Panc1 (cell line): Measurements from ENCODE around the gene MEIS3. TPM values are rescaled to one million over a fixed set of nuclear protein-coding genes. Genes with fewer than 3 reads are reported as not detected.

Source experiments
- ATAC-seq: fragments of 200-7000 bp; cut with Tn5 transposase; 2 replicates; pipeline ENCODE4 v1.9.1; 2020; ENCODE audit warnings: mild to moderate bottlenecking, moderate library complexity
- BruUV-seq: library from RNA; stranded (reverse); fragments of 400-500 nt; replicated peaks from 2 replicates; lab custom pipeline; 2021; lab: Mats Ljungman, UMichigan
- CTCF ChIA-PET: fragments of 300-600 bp; sonication (Branson Sonifier 250); formaldehyde crosslinking; loops from one replicate; lab custom pipeline; 2022; ENCODE audit warnings: antibody characterized with exemption; lab: Charles Lee
- POLR2A ChIA-PET: fragments of 300-600 bp; sonication (Branson Sonifier 250); formaldehyde crosslinking; loops from one replicate; lab custom pipeline; 2022; ENCODE audit warnings: antibody characterized with exemption; lab: Charles Lee
- DNase-seq: peaks from one replicate; pipeline ENCODE4 v3.0.0-alpha.2; 2010; ENCODE audit warnings: low read depth, low spot score
- H3K27ac ChIP-seq: 2 replicates; pipeline ENCODE4 v1.5.1; 2011; ENCODE audit warnings: mild to moderate bottlenecking, low read length, inconsistent platforms
- H3K27me3 ChIP-seq: fragments of 200-500 bp; sonication (Bioruptor generic); 2 replicates; pipeline ENCODE4 v1.6.0; 2014; ENCODE audit warnings: low read length, inconsistent platforms; ENCODE audit not compliant: control insufficient read depth, insufficient read depth
- H3K36me3 ChIP-seq: fragments of 200-500 bp; sonication (Bioruptor generic); 2 replicates; pipeline ENCODE4 v1.5.1; 2014; ENCODE audit warnings: inconsistent platforms, mild to moderate bottlenecking, low read length, moderate library complexity; ENCODE audit not compliant: control insufficient read depth, insufficient read depth
- H3K4me1 ChIP-seq: 2 replicates; pipeline ENCODE4 v1.5.1; 2011; ENCODE audit warnings: inconsistent platforms, mild to moderate bottlenecking, low read length, moderate library complexity; ENCODE audit not compliant: control insufficient read depth, insufficient read depth
- H3K4me3 ChIP-seq, 2 experiments: 2 replicates each; pipeline ENCODE4 v1.5.1; 2011 to 2012; ENCODE audit warnings: low read depth in 2 of 2, low read length in 2 of 2, mild to moderate bottlenecking in 2 of 2, inconsistent platforms in 1 of 2, moderate library complexity in 1 of 2
- H3K9me3 ChIP-seq: fragments of 200-500 bp; sonication (Bioruptor generic); 2 replicates; pipeline ENCODE4 v1.5.1; 2014; ENCODE audit warnings: low read depth, mild to moderate bottlenecking, inconsistent platforms, low read length, moderate library complexity; ENCODE audit not compliant: control insufficient read depth, insufficient read depth
- POLR2AphosphoS5 ChIP-seq: IDR thresholded peaks from 2 replicates; pipeline ENCODE4 v1.6.1; 2012; ENCODE audit warnings: mild to moderate bottlenecking, low read depth, low read length, moderate library complexity
- SIN3A ChIP-seq: IDR thresholded peaks from 2 replicates; pipeline ENCODE4 v1.6.1; 2012; ENCODE audit warnings: low read depth, mild to moderate bottlenecking, low read length, moderate library complexity, borderline replicate concordance; ENCODE audit not compliant: insufficient read depth
- TCF7L2 ChIP-seq: IDR thresholded peaks from 2 replicates; pipeline ENCODE4 v1.6.1; 2011; ENCODE audit warnings: mild to moderate bottlenecking, low read depth, low read length, inconsistent platforms
- in situ Hi-C: cut with HindIII; loops from 2 replicates; pipeline ENCODE4 v1.10.0; 2016; ENCODE audit warnings: low sequenced_read_pairs, low pct_unique_long_range_greater_than_20kb
- intact Hi-C: fragments of 100-400 bp; cut with micrococcal nuclease; formaldehyde crosslinking; loops from one replicate; pipeline ENCODE4 v1.10.0; 2022; ENCODE audit not compliant: unreplicated experiment
- total RNA-seq: library from RNA; stranded (reverse); gene quantifications from one replicate; pipeline ENCODE4 v1.2.1, GENCODE V29; 2021; ENCODE audit not compliant: unreplicated experiment
- TF ChIP-seq, protein P1 (sequence below), 2 experiments: IDR thresholded peaks; 2 replicates each; pipeline ENCODE4 v1.6.1; 2011 to 2012; ENCODE audit warnings: low read depth in 2 of 2, control low read depth in 1 of 2, low read length in 1 of 2, mild to moderate bottlenecking in 1 of 2, moderate library complexity in 1 of 2; ENCODE audit not compliant: insufficient read depth in 1 of 2
- TF ChIP-seq, protein P2 (sequence below): fragments of 450-650 bp; IDR thresholded peaks from 2 replicates; pipeline ENCODE4 v1.5.1; 2017; ENCODE audit warnings: mild to moderate bottlenecking

The MEIS3 gene
- total RNA-seq, 1 experiment from 2014 or later: 11.3 TPM

DNA sequence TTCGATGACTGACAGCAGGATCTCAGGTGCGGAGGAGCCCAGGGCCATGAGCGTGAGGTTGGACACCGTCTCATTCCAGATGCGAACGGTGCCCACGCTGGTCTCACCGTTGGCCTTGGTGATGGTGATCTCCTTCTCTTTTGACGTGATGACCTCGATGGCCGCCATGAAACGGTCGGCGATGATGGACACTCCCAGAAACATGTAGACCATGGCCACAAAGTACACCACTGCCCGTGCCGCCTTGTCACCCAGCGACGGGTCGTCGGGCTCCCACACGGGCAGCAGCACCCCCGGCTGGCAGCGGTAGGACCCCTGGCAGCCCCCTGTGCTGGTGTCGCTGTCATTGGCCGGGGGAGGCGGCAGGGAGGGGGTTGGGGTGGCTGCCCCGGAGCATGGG is 46.6 kb upstream of the MEIS3 start:
- Histone ChIP-seq H3K27me3 (no peaks in the 10 kb centered on the region; the same call in 1 of the 2 replicates), H3K36me3 (no peaks in the 10 kb centered on the region), H3K9me3 (no peaks in the 10 kb centered on the region), H3K27ac (no peak overlapping the region), H3K4me1 (no peaks in the 10 kb centered on the region; the same call in none of the 2 replicates), H3K4me3 (no peak overlapping the region)
- no TSS peak for BruUV-seq
- intact Hi-C loops (no loop called here), in situ Hi-C loops (no loop called here)
- CTCF ChIA-PET: interaction anchor here (0.6 kb wide), 1 partner anchor 384 kb away, joined by 6 read pairs; no protein-coding TSS in a partner anchor
- no peak for ATAC-seq
- TF ChIP-seq SIN3A (no peak), TCF7L2 (no peak), POLR2AphosphoS5 (no peak)
- TF ChIP-seq, protein P1, sequence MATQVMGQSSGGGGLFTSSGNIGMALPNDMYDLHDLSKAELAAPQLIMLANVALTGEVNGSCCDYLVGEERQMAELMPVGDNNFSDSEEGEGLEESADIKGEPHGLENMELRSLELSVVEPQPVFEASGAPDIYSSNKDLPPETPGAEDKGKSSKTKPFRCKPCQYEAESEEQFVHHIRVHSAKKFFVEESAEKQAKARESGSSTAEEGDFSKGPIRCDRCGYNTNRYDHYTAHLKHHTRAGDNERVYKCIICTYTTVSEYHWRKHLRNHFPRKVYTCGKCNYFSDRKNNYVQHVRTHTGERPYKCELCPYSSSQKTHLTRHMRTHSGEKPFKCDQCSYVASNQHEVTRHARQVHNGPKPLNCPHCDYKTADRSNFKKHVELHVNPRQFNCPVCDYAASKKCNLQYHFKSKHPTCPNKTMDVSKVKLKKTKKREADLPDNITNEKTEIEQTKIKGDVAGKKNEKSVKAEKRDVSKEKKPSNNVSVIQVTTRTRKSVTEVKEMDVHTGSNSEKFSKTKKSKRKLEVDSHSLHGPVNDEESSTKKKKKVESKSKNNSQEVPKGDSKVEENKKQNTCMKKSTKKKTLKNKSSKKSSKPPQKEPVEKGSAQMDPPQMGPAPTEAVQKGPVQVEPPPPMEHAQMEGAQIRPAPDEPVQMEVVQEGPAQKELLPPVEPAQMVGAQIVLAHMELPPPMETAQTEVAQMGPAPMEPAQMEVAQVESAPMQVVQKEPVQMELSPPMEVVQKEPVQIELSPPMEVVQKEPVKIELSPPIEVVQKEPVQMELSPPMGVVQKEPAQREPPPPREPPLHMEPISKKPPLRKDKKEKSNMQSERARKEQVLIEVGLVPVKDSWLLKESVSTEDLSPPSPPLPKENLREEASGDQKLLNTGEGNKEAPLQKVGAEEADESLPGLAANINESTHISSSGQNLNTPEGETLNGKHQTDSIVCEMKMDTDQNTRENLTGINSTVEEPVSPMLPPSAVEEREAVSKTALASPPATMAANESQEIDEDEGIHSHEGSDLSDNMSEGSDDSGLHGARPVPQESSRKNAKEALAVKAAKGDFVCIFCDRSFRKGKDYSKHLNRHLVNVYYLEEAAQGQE (IDR thresholded peaks at IDR 0.05; ENCODE audit: insufficient read depth in 1 of 2, low read depth in 2 of 2, low read length in 1 of 2): no peak
- no peak for DNase-seq
- POLR2A ChIA-PET: no interaction called here

DNA sequence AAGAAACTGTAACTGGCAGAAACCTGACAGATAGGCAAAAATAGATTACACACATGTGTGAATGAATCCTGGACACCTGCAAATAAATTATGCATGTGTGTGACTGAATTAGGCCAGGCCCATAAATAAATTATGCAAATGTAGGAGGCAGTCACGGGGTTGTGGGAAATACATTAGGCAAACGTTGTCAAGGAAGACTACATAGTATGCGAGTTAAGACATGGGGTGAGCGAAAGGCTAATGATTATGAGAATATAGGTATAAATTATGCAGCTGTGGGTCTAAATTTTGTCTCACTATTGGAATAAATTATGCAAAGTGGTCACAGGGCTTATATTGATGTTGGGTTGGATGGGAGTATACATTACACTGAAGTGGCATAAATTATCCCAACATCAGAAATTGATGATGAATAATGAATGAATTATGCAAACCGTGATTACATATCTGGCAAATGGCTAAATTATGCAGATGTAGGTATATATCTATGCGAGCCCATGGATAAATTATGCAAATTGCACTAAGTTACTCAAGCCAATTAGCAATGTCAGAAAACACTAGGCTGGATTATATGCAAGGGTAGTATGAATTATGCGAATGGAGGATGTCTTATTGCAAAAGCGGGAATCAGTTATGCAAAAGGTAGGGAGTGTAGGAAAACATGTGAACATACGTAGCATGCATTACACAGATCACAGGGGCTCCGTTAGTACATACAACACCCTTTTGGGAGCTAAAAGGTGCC is 45.5 kb upstream of the MEIS3 start:
- no peak for DNase-seq
- CTCF ChIA-PET: interaction anchor here (0.6 kb wide), 1 partner anchor 636 kb away, joined by 6 read pairs; no protein-coding TSS in a partner anchor
- Histone ChIP-seq H3K4me1 (no peaks in the 10 kb centered on the region; the same call in 1 of the 2 replicates), H3K27me3 (no peaks in the 10 kb centered on the region; the same call in 1 of the 2 replicates), H3K4me3 (no peak overlapping the region), H3K9me3 (no peaks in the 10 kb centered on the region), H3K27ac (no peak overlapping the region), H3K36me3 (no peaks in the 10 kb centered on the region)
- in situ Hi-C loops: no loop called here
- POLR2A ChIA-PET: no interaction called here
- intact Hi-C loops: no loop called here
- TF ChIP-seq SIN3A (no peak), TCF7L2 (no peak), POLR2AphosphoS5 (no peak)
- TF ChIP-seq, protein P2, sequence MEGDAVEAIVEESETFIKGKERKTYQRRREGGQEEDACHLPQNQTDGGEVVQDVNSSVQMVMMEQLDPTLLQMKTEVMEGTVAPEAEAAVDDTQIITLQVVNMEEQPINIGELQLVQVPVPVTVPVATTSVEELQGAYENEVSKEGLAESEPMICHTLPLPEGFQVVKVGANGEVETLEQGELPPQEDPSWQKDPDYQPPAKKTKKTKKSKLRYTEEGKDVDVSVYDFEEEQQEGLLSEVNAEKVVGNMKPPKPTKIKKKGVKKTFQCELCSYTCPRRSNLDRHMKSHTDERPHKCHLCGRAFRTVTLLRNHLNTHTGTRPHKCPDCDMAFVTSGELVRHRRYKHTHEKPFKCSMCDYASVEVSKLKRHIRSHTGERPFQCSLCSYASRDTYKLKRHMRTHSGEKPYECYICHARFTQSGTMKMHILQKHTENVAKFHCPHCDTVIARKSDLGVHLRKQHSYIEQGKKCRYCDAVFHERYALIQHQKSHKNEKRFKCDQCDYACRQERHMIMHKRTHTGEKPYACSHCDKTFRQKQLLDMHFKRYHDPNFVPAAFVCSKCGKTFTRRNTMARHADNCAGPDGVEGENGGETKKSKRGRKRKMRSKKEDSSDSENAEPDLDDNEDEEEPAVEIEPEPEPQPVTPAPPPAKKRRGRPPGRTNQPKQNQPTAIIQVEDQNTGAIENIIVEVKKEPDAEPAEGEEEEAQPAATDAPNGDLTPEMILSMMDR: no peak
- no peak for ATAC-seq
- no TSS peak for BruUV-seq

DNA sequence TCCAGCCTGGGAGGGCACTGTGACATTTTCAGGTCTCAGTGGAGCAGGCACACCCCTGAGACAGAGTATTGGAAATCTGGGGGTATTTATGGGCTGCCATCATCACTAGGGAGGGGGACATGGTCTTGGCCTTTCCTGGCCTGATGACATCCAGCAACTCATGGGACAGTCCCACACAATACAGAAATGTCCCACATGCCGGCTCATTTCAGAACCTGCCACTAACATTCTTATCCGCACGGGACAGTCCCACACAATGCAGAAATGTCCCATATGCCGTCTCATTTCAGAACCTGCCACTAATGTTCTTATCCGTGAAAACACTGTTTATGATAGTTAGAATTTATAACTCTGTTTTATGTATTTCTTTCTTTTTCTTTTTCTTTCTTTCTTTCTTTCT is 42.5 kb upstream of the MEIS3 start:
- DNase-seq: no peak
- POLR2A ChIA-PET: no interaction called here
- CTCF ChIA-PET: no interaction called here
- no TSS peak for BruUV-seq
- intact Hi-C loops: no loop called here
- Histone ChIP-seq H3K27me3 (peaks cover 5% of the 10 kb centered on the region; the same call in 1 of the 2 replicates), H3K4me3 (no peak overlapping the region), H3K36me3 (no peaks in the 10 kb centered on the region), H3K9me3 (no peaks in the 10 kb centered on the region), H3K4me1 (no peaks in the 10 kb centered on the region), H3K27ac (no peak overlapping the region)
- in situ Hi-C loops: no loop called here
- no peak for ATAC-seq
- TF ChIP-seq, protein P2: no peak
- TF ChIP-seq, protein P1 (IDR thresholded peaks at IDR 0.05; ENCODE audit: insufficient read depth in 1 of 2, low read depth in 2 of 2, low read length in 1 of 2): no peak
- TF ChIP-seq TCF7L2: no peak
- no peak for TF ChIP-seq POLR2AphosphoS5
- no peak for TF ChIP-seq SIN3A
